ENCODE measurements around the gene PEPD. TPM values are rescaled to one million over a fixed set of nuclear protein-coding genes. Genes with fewer than 3 reads are reported as not detected.

Gene PEPD
- total and polyA plus RNA-seq, 2 of the 4 experiments (the other 2 are of a cell fraction), result 36.7 to 88.4 TPM

DNA sequence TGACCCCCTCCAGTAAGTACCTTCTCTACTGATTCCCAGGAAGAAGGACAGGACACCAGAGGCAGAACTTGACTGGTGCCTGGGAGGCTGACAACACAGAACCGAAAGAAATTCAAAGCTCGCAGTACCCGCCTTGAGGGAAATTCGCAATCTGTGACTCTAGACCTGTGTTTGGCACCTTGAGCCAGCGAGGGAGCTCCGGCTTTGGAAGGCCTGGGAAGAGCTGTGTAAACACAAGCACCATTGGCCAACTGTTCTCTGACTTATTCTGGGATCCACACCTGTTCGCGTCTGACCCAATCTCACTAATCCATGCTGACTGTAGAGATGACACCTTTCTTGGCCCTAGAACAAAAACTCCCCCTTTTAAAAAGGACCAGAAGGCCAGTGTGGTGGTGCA lies 97.4 kb downstream of the PEPD start:
- no peak for TF ChIP-seq MAFK (IDR thresholded peaks at IDR 0.05; ENCODE audit: low read depth, low read length)
- no peaks in the 10 kb centered on the region for H3K9me3 ChIP-seq (ENCODE audit: control insufficient read depth, insufficient read depth, low read length)
- dilution Hi-C loops (cut with HindIII; ENCODE audit: low sequenced_read_pairs, unreplicated experiment) (no loop called here), in situ Hi-C loops (cut with MboI; ENCODE audit: low sequenced_read_pairs) (no loop called here), intact Hi-C loops (cut with micrococcal nuclease) (no loop called here)
- H3K23ac ChIP-seq (ENCODE audit: low read depth, low read length), result no peak overlapping the region
- H3K27me3 ChIP-seq (ENCODE audit: control insufficient read depth, insufficient read depth, low read length), result no peaks in the 10 kb centered on the region
- H3K18ac ChIP-seq (ENCODE audit: low read depth, low read length), result no peak overlapping the region
- ChIA-PET CTCF (no interaction called here), POLR2A (ENCODE audit: unreplicated experiment) (no interaction called here)
- DNase-seq, result no peak
- no peaks in the 10 kb centered on the region for H3K4me1 ChIP-seq (ENCODE audit: control insufficient read depth, insufficient read depth, low read length)
- H4K5ac ChIP-seq (ENCODE audit: low read depth, low read length), result no peak overlapping the region
- no peak overlapping the region for H3K56ac ChIP-seq (ENCODE audit: extremely low read depth, insufficient read depth, low read length)
- ATAC-seq (ENCODE audit: low read depth), result no peak
- H3K4me2 ChIP-seq (ENCODE audit: low read depth, low read length), result no peak overlapping the region
- 93% methylated on average over 6 of the region's 8 CpGs; no CpG with 5 or more reads in 1 of the 2 experiments for WGBS, 2 experiments (ENCODE audit: extremely low coverage in 2 of 2, insufficient read length in 1 of 2)
- peaks cover 3% of the 10 kb centered on the region; the same call in 1 of the 2 replicates for H3K9me1 ChIP-seq (ENCODE audit: insufficient read depth, low read length)
- H3K36me3 ChIP-seq (ENCODE audit: control insufficient read depth, insufficient read depth, low read length), result no peaks in the 10 kb centered on the region
- no peak overlapping the region for H3K4me3 ChIP-seq (ENCODE audit: insufficient read depth, low read depth, low read length)
- H2BK15ac ChIP-seq (ENCODE audit: low read depth, low read length), result no peak overlapping the region
- H4K91ac ChIP-seq (ENCODE audit: insufficient read depth, low read depth, low read length), result no peak overlapping the region
- no TSS peak for BruUV-seq (replicated peaks)
- no peak overlapping the region for H3K27ac ChIP-seq (ENCODE audit: insufficient read depth, low read length)
- H4K20me1 ChIP-seq (ENCODE audit: insufficient read depth, low read length), result 0 out of 2 replicates have a peak, but pooled peaks cover 4% of the 10 kb centered on the region
- H2BK5ac ChIP-seq (ENCODE audit: low read depth, low read length, poor library complexity, severe bottlenecking), result no peak overlapping the region
- no peak overlapping the region for H2AK9ac ChIP-seq (replicated peaks; ENCODE audit: low read depth, low read length, poor library complexity)
- H3K9ac ChIP-seq (ENCODE audit: low read depth, low read length), result no peak overlapping the region
- H4K8ac ChIP-seq (ENCODE audit: low read depth in 2 of 2, low read length in 2 of 2), result no peak overlapping the region
- H3K4ac ChIP-seq (ENCODE audit: low read depth, low read length), result no peak overlapping the region
- no peaks in the 10 kb centered on the region for H3K79me1 ChIP-seq (ENCODE audit: low read depth in 1 of 2, low read length in 2 of 2)
- no peak overlapping the region for H2BK120ac ChIP-seq (ENCODE audit: low read depth, low read length)
- no peak overlapping the region for H2AFZ ChIP-seq (replicated peaks; ENCODE audit: low read length, poor library complexity)
- no peak overlapping the region for H2BK20ac ChIP-seq (ENCODE audit: low read depth, low read length)
- no peak overlapping the region for H2AK5ac ChIP-seq (ENCODE audit: low read depth, low read length)
- no peak overlapping the region for H3K14ac ChIP-seq (replicated peaks; ENCODE audit: low read depth, low read length)
